HK-2 (cell line): ENCODE measurements around the gene ZSCAN31.
"Not testable (repeated sequence)": the region's sequence is repeated elsewhere in the genome, so short reads cannot be mapped to it uniquely, and the experiment has no call there.

Source experiments
- DNase-seq: peaks from one replicate; pipeline ENCODE4 v3.0.0-alpha.2; 2018; ENCODE audit not compliant: unreplicated experiment

Gene ZSCAN31

DNA sequence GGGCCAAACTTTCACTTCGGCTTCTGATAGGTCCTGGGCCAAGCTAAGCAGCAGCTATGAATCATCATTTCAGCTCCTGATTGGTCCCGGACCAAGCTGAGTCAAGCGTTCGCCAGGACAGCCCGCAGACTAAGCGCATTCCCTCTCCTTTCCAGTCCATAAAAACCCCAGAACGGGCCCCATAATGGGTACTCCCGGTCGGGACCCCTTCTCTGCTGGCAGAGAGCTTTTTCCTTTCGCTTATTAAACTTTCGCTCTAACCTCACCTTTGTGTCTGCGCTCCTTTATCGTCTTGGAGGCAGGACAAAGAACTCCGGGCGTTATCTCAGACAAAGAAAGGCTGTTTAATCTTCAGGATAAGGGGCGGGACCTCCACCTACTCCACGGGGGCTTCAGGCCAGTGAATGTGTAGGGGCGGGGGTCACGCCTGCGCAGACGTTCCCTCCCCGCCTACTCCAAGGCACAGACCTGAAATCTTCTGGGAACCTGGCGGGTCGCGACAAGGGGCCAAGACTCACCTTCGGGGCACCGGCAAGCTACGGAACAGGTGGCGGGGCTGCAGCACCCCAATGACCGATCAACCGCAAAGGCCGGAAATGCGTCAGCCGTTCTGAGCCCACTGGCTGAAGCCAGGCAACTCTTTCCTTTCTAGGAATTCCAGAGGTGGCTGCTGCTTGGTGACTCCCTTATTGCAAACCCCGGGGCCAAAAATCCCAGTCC, at the start of gene ZSCAN31:
TSS of gene ZSCAN31 (minus strand) at position 585 of the 720 bp plus-strand sequence. CDS start 6,465 bp downstream, outside the sequence.
- DNase-seq, result peak; percentile 78

DNA sequence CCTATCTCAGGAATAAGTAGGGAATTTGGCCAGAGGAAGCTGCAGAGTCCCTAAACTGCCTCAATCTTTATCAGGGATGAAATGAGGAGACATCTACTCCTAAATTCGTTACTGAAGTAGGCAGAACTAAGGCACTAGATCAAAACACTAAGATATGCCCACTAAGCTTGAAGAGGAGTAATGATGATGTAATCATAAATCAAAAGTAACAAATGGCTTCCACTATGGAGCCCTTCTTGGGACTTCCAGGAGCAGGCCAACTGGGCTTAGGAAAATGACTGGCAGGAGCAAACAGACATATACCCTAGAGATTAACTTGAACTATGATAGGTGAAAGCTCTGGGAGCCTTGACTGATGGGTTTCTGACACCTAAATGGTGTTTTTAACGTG, 48.2 kb upstream of the ZSCAN31 start:
- no peak for DNase-seq

DNA sequence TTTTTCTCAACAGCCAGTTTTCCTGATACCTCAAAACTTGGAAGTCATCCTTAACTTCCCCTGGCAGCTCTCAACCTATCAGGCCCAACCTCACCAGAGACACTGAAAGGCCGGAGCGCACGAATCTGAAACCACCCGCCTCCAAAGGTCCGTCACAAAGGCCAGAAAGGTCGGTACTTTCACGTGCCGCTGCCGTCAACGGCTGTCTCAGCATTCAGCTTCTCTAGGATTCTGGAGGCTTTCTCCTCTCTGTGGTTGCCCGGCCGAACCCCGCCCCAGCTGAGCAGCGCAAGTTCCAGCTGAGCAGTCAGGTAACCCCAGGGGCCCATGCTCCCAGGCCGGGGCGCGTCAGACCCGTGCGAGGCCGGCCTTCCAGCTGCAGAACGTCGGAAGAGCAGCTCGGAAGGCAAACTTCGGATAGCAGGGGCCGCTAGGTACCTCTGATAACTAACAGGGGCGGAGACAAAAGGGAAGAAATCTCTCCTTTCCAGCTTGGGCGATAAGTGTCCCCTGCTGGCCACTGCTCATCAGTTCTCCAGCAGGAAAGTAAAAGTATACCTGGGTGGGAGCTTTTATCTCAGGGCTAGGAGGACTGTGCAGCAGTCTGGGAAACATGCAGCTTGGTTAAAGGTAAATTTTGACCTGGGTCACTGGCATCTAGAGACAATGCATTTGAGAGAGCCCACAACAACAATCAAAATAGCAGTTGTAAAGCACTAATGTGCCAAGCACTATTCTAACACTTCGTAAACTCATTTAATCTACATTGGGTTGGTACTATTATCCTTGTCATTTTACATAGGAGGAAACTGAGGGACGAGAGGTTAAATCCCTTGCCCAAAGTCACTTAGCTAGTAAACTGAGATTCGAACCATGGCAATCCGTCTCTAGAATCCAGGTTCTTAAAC, 47.5 kb upstream of the ZSCAN31 start:
- DNase-seq, result peak; percentile 83

DNA sequence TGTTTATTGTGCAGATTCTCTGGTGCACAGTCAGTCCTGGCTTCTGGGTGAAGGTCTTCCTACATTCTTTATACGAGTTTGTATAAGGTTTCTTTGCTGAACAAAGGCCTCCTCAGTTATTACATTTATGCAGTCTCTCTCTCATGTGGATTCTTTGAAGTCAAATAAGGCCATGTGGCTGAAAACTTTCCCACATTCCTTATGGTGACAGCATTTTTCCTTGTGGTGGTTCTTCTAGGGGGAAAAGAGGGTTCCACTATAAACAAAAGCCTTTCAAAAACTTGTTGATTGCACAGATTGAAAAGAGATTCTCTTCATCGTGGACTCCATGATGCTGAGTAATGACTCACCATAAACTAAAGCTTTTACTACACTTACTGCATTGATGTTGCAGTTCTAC, 44.4 kb upstream of the ZSCAN31 start:
- DNase-seq, result no peak

DNA sequence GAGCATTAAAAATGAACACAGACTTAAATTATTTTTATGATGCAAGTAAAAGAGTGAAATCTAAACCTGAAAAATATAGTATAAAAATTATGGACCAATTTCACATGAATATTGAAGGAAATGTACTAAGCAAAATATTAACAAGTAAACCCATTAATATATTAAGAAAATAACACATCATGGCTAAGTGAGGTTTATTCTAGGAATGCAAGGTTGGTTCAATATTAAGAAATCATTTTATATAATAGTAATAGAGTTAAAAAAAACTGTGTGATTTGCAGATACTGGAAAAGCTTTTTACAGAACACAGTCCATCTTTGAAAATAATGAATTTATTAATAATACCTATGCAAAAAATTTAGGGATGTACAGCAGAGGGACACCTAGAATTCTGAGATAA, 42.7 kb upstream of the ZSCAN31 start:
- DNase-seq, result no peak

DNA sequence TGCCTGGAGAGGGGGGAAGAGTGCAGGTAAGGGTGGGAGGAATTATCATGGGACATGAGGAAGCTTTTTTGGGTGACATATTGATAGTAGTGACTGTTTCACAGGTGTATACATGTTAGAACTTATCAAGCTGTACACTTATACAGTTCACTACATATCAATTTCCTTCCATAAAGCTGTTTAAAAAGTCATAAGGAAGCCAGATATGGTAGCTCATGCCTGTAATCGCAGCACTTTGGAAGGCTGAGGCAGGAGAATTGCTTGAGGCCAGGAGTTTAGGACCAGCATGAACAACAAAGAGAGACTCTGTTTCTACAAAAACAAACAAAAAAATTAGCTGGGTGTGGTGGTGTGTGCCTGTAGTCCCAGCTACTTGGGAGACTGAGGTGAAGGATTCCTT, 41.9 kb upstream of the ZSCAN31 start:
- no peak for DNase-seq

DNA sequence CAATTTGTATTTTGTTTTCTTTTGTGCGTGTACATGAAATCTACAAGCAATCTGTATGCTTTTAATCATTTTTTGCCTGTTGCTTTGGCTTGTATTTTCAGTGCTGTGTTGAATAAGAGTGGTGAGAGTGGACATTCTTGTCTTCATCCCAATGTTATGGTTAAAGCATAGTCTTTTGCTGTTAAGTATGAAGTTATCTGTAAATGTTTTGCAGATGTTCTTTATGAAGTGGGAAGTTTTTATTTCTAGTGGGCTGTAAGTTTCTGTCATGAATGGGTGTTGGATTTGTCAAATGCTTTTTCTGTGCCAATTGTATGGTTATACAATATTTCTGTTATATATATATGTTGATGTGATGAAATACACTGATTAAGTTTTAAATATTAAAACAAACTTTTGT, 38.0 kb upstream of the ZSCAN31 start:
- DNase-seq, result no peak

DNA sequence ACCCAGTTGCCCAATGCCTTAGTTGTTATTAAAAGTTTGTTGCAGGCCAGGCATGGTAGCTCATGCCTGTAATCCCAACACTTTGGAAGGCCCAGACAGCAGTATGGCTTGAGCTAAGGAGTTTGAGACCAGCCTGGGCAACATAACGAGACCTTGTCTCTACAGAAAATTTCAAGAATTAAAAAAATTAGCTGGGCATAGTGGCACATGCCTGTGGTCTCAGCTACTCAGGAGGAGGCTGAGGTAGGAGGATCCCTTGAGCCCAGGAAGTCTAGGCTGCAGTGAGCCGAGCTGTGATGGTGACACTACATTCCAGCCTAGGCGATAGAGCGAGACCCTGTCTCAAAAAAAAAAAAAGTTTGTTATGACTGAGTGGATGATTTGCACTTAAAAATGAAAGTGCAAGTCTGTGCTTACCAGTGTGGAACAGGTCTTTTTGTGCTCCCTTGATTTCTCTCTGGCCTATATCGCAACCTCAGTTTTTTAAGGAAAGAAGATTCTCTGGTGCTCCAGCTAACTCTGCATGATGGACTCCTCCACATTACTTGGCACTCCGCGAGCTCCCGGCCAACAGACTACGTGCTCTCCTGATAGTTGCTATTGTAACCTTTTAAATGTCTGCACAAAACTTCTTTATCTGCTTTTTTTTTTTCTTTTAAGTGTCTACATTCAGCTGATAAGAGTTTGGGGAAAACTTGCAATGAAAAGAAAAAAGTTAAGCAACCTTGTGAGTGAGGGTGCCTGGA, 35.9 kb upstream of the ZSCAN31 start:
- peak; percentile 32 for DNase-seq

DNA sequence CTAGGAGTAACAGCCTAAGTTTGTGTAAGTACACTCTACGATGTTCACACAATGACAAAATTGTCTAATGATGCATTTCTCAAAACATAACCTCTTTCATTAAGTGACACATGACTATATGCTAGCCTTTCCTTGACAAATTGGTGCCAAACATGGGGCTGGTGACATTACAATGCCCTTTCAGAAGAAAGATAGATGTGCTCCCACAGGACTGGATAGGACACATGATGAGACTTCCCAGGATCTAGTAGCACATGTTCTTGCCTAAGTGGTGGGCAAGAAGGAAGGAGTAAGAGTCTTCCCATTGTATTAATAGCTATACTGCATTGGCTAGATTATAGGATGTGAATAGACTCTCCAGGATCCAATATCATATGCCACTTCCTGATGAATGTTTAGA, 35.3 kb upstream of the ZSCAN31 start:
- no peak for DNase-seq

DNA sequence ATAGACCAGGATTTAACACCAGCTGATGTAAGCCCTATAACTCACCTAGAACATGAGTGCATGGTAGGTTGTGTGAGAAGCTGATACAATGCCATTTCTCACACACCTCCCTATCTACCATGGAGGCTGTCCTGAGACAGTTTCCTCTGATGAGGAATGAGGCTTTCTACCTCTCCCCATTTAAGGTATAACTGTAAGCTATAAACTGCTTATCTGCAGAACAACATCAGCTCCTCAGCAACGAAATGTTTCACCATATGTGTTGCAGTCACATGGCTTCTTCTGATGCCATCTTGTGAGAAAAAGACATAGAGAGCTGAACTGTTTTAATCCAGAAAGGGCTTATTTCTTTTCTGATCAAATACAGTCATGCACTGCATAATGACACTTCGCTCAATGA, 34.5 kb upstream of the ZSCAN31 start:
- DNase-seq, result no peak

DNA sequence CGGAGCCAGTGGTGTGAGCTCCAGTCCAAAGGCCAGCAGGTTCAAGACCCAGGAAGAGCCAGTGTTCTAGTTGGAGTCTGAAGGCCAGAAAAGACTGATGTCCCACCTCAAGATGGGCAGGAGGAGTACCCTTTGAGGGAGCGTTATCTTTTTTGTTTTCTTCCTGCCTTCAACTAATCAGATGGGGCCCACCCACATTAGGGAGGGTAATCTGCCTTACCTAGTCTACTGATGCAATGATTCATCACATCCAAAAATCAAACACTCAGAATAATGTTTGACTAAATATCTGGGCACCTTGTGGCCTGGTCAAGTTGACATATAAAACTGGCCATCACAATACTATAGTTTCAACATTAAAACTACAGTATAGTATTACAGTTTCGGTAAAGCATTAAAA, 33.5 kb upstream of the ZSCAN31 start:
- DNase-seq, result no peak

DNA sequence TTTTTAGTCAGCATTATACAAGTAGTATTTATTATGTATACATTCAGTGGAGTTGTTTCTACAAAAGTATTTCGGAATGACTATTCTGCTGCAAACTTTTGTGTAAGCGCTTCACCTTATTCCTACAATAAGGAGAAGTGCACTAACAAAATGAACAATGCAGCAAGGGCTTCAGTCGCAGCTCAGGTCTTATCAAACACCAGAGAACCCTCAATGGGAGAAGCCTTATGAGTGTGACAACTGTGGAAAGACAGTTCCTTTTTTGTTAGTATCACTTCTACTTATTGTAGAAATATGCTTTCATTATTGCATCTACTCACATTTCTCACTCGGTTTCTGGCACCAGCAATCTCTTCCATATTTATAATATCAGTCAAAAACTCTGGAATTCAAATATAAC, 32.6 kb upstream of the ZSCAN31 start:
- no peak for DNase-seq

DNA sequence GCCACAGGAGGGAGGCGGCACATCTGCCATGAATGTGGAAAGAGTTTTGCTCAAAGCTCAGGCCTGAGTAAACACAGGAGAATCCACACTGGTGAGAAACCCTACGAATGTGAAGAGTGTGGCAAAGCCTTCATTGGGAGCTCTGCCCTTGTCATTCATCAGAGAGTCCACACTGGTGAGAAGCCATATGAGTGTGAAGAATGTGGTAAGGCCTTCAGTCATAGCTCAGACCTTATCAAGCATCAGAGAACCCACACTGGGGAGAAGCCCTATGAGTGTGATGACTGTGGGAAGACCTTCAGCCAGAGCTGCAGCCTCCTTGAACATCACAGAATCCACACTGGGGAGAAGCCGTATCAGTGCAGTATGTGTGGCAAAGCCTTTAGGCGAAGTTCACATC, 29.6 kb upstream of the ZSCAN31 start:
- not testable (repeated sequence) for DNase-seq

DNA sequence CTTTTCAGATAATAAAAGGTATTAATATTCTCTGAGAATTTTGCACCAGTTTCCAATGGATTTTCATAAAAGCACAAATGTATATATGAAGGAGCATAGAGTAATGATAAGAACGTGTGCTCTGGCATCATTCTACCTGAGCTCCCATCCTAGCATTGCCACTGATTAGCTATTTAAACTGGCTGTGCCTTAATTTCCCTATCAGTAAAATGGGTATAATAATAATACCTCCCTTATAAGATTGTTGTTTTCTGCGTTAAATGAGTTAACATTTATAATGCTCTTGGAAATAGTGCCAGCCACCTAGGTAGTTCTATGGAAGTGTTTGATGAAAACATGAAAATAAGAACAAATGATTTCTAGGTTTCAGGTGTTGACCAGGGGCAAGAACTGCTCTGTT, 25.0 kb upstream of the ZSCAN31 start:
- no peak for DNase-seq

DNA sequence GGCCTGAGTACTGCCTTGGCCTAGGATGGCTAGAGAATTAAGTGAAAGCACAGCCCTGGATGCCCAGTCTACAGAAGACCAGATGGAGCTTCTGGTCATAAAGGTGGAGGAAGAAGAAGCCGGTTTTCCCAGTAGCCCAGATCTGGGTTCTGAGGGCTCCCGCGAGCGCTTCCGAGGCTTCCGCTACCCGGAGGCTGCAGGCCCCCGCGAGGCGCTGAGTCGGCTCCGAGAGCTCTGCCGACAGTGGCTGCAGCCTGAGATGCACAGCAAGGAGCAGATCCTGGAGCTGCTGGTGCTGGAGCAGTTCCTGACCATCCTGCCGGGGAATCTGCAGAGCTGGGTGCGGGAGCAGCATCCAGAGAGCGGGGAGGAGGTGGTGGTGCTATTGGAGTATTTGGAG, 23.6 kb upstream of the ZSCAN31 start:
- DNase-seq, result not testable (repeated sequence)

DNA sequence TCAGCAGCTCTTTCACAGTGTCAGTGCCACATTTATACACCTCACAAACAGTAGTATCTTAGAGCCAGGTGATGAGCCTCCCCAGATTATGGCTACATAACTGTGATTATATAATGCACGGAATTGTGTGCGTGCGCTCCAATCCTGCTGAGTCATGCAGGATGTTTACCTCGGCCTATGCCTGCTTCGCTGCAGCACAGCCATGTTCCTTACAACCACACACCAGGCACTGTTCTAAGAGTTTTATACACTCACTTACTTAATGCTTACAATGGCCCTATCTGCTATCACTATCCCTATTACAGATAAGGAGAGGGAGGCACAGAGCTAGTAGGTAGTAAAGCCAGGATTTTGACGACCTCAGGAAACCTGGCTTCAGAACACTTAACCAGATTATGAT, 21.1 kb upstream of the ZSCAN31 start:
- DNase-seq, result no peak

DNA sequence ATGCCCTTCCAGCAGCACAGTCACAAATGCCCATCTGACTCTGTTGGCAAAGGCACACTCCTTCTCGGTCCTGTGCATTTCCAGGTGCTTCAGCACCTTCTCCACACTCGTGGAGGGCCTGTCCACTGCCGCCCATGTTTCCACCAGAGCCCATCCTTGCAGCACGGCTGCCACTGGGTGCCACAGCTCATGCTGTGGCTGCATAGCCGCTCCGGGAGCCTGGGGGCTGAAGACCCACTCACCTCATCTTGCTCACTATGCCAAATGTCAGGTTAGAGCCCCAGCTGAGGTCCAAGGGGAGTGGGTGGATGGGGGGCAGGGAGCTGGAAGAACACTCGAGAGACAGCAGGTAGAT, 20.7 kb upstream of the ZSCAN31 start:
- no peak for DNase-seq

DNA sequence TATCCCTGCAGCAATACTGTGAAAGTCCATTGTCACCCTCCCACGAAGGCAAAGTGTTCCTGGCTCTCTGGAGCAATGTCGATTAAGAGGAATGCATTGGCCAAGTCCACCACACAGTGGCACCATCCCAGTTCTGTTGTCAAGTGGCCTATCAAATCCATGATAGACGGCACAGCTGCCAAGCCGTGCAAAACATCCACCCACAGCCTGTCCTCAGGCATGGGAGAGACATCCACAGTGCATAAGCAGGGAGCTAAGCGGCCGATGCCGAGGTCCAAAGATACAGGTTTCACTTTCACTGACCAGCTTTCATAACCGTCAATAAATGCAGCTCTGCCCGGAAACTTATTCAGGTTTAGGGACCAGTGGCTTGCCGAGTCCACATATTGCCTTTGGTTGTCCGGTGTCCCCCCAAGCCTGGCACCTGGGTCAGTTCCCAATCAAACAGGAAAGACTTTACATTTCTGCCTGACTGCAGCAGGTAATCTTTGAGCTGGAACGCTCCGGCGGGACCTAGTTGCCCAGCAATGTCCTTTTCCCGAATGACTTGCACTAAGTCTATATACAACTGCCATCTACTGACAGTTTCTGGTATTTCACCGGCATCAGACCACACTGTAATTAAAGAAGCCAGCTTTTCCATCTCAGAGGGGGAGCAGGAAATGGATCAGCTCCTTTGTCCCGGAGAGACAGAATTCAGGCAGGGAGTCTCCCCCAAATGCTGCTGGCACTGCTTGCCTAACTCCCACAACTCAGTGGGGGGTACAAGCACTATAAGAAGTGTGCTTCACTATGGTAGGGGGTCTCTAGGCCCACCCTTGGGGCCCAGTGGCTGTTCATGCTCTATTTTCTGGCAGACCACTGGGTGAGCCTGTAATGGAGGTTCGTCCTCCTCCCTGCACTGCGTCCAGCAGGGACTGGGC, 20.1 kb upstream of the ZSCAN31 start:
- DNase-seq, result peak; percentile 71

DNA sequence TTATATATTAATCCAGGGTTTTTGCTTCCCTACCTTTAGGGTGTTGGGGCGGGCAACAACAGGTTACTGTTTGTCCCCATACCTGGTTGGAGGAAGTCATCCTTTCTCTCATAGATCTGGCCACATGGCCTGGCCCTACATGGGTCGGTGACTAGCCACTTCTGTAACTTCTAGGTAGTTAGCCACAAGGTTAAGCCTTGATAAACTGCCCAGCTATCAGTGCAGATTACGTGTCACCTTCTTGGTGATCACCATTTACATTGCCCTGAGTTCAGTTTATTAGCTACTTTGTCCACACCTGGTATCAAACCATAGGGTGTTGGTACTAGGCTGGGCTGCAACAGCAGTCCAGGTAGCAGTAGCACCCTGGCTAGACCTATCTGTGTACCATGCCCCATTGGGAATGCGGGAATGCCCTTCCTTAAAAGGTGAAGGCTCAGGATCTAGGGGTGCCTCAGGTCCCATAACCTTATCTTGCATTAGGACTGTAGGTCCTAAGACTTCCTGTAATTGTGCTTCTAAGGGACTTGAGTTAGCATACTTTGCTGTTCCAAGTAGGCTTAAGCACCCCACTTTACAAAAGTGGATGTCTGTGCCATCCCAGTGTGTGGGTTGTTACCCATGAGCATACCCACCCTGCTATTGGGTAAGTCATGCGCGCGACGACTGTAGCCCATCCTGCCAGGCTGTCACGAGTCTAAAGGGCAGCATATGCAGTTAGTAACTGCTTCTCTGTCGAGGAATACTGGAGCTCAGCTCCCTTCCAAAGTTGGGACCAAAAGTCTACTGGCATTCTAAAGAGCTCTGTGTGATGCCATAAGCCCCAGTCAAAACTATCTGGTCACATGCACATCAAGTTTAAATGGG, 19.0 kb upstream of the ZSCAN31 start:
- no peak for DNase-seq

DNA sequence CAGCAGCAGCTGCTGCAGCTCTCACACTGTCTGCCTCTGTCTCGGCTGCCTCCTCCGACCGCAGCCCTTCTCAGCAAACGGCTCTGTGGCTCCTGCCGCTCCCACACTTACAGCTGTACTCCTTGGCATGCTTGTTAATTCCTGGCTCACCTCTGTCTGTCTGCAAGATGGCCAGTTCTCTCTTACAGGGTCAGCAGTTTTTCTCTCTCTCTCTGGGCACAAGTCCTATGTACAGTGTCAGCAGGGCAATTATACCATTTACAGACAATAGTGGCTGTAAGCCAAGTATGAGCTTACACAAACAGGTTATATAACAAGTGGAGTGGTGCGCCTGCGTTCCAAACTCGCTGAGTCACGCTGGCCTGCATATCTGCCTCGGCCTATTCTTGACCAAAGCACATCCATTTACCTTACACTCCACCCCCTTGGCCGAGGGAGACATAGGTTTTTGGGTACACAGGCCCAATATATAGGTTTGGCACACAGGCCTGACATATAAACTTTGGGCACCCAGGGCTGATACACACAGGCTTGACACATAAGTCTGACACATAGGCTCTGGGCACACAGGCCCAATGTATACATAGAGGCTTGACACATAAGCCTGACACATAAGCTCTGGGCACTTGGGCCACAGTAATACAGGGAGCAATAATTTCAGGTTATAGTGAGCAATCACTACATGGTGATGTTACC, 18.2 kb upstream of the ZSCAN31 start:
- peak; percentile 73 for DNase-seq
